Amygdala (tissue), 56 donors: ENCODE results near the gene DOK3.
A peak's percentile ranks its signal among the peaks of the same experiment; 100 is the strongest.

Source experiments
- DNase-seq, 56 donors: peaks; one replicate each; lab custom pipeline; 2025; lab: John Stamatoyannopoulos, UW

The DOK3 gene, protein sequence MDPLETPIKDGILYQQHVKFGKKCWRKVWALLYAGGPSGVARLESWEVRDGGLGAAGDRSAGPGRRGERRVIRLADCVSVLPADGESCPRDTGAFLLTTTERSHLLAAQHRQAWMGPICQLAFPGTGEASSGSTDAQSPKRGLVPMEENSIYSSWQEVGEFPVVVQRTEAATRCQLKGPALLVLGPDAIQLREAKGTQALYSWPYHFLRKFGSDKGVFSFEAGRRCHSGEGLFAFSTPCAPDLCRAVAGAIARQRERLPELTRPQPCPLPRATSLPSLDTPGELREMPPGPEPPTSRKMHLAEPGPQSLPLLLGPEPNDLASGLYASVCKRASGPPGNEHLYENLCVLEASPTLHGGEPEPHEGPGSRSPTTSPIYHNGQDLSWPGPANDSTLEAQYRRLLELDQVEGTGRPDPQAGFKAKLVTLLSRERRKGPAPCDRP

DNA sequence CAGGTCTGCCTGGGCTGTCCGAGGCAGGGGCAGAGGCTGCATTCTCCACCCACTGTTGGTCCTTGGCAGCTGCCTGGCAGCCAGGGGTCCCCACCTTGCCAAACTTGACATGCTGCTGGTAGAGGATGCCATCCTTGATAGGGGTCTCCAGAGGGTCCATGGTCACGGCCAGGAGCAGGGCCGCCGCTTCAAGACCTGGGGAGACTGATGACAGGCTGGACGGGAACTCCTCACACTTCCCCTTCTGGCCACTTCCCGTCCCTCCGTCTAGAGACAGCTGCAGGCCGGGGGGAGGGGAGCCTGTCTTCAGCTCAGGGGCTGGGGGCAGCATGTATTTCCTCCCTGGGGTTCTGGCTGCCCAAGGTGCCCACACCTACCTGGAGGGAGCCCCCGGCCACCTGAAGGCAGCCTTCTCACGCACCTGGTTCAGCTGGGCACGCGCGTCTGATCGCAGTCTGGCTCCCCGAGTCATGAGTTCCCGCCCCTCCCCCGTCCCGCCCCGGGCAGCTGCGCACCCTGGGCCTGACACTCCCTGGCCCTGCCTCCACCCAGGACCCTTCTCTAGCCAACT, at the start of gene DOK3:
Gene DOK3, minus strand, starts transcription at position 446 of the 571 bp plus-strand sequence. Its CDS starts 286 bp downstream, at position 160.
- peak in 2 of 56 donors; percentile 4 to 15 for DNase-seq

DNA sequence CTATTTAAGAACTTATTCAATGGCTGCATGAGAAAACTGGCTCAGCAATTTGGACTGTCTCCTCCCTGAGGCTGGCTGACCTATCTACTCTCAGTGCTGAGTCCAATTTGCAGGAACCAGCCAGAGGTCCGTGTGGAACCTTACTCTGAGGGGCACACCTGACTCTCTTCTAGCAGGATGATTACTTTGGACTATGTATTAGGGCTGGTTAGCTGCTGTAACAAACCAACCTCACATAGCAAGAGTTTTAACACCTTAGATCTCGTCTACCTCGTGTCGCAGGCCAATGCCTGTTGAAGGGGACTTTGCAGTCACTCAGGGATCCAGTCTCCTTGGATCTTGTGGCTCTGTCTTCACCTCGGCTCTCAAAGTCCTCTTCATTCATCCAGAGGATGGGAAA, 48.2 kb upstream of the DOK3 start:
- no peak for DNase-seq

DNA sequence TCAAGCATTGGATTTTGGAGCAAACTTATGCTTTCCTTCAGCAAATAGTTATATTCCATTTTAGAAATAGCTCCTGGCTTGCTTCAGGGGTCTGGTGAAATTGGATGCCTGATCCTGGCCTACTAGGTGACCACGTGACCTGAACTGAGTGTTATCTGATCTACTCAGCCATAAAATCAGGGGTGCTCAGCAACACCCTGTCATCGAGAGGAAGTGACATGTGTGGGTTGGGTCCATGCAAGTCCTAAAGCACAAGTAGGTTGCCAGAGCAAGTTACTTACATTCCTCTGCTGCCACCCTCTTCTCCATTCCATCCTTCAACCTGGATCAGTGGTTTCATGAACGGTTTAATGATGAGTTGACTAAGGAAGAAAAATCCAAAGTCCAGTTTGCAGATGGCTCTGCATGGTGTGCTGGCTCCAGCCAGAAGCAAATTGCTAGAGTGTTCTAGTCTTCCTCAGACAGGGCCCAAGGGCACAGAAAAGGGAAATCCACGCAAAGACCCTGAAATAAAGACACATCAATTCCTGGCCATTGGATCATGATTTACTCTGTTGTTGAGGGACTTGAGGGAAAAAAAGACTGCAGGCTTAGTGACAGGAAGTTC, 47.5 kb upstream of the DOK3 start:
- no peak for DNase-seq

DNA sequence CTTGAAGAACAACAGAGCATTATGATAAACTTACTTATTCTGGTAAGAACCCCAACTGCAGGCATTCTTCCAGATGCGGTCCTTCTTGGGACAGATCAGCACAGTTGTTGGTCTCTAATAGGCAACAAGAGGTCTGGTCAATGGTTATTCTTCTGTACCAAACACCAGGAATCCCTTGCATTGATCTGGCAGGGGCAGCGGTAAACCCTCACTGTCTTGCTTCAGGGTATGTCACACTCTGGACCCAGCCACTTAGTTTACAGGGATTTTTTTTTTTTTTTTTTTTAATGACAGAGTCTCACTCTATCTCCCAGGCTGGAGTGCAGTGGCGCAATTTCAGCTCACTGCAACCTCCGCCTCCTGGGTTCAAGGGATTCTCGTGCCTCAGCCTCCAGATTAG, 46.0 kb upstream of the DOK3 start:
- DNase-seq: no peak

DNA sequence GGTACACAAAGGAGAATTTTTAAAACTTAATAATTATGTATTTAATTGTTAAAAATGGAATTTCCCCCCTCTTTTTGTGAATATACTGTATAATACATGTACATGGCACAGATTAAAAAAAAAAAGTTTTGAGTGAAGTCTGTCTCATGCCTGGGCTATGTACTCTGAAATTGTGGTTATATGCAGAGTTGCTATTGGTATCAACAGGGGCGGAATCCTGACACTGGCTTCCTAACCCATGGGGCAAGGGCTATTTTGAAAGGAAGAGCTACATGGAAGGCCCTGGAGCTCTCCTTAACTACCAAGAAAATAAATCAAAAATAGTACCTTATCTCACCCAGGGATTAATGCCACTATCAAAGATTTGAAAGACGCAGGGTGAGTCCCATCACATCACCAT, 45.6 kb upstream of the DOK3 start:
- no peak for DNase-seq

DNA sequence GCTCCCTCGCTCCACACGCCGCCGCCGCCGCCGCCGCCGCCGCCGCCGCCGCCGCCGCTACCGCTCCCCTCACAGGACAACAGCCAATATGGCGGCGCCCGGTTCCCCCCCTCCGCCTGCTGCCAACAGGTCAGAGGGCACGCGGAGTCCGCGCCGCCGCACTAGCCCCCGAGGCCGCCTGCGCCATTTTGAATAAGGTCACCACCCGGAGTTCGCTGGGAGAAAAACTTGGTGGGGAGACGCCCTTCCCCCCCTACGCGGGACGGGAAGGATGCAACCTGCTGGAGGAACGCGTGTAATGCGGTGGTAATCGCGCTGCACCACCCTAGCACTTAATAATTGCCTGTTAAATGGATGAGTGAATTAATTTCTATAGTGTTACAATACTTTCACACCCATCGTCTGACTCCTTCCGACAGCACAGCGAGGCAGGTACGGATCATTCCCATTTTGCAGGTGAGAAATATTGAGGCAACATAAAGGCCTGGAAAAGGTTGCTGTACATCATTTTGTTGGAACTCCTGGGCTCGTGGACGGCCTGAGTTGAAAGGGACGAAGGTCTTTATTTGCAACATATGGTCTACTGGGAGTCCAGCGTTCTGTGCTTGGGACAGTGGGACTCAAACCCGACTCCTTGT, 45.0 kb upstream of the DOK3 start, which contains the start of gene FAM193B:
Gene FAM193B, minus strand, starts transcription at position 90 of the 638 bp plus-strand sequence. CDS start 105 bp downstream, outside the sequence.
- peak; percentile 19 to 95 (median 88) for DNase-seq

DNA sequence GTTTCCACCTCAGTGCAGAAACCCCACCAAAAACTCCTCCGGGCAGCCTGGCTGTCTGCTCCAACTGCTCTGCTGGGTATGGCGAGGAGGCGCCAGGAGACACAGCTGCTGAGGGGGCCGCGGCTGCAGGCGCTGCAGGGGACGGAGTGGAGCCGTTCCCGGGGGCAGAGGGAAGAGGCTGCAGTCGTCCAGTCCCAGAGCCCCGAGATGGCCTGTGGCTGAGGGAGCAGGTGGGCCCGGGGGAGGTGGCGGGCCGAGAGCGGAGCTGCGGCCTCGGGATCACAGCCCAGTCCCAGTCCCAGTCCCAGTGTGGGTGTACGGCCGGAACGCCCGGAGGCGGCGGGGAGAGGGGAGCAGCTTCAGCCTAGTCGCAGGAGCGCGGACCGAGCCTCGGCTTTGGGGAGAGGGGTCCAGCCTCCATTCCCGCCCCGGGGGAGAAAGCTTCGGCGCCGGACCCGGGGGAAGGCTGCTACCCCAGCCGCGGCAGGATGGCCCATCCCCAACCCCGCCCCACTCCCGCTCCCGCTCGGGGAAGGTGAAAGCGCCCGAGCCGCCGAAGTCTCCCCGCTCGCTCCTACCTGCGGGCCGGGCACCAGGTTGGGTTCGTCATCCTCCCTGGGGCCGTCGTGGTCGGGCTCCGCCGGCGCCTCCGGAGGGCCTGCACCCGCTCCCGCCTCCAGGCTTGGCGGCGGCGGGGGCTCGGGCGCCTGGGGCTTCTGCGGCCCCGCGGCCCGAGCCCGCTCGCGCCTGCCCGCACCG, 44.2 kb upstream of the DOK3 start:
- peak in 22 of 56 donors; percentile 12 to 72 (median 42) for DNase-seq

DNA sequence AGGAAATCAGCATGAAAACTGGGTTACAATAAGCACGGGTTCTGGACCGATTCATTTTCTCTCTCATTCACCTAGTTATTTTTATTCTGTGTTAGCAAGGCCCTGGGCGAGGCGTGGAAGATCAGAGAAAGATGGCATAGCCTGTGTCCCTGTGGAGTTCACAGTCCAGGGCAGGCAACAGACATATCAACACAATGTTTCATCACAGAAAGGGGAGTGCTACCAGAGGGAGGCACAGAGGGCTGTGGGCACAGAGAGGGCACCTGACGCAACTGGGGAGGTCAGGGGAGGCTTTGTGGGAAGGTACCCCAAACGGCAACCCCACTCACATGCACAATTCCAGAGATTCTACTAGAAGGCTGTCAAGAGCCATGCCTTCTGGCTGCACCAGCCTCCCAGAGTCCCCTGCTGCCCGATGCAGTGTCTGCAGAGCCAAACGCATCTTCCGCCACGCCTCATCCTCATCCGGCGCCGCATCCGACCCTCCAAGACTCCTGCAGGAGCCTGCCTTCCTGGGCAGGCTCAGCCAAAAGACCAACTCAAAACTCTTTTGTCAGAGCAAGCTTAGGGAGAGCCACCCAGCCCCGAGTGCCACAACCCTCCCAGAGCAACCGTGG, 43.3 kb upstream of the DOK3 start:
- peak in 12 of 56 donors; percentile 7 to 28 (median 22) for DNase-seq

DNA sequence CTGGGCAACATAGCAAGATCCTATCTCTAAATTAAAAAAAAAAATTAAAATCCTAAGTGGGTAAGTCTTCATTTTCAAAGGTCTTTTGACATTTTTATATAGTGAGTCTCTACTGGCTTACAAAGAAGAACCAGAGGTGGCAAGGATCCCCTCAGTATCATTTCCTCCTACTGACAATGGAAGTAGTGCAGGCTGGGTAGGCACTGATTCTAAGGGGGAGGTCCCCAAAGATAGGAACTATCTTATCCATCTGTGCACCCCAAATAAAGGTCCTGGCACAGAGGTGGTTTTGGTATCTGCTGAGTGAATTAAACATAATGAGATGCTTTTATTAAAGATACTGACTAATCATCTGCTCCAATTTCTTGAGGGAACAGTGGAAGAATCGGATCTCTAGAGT, 40.5 kb upstream of the DOK3 start:
- no peak for DNase-seq

DNA sequence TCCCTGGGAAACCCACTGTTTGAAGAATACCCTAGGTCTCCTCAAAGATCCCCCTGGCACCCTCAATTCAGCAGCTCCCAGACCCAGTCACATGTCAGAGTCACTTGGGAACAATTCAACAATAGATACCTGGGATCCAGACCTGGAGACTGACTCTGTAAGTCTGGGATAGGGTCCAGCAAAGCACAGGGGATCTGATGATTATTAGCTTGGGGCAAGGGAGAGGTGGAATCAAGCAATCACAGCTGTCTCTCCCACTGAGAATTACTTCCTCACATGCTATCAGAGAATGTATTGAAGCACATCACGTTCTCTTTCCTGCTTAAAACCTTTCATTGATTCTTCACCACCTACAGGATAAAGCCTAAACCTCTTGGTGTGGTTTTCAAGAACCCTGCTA, 38.9 kb upstream of the DOK3 start:
- no peak for DNase-seq

DNA sequence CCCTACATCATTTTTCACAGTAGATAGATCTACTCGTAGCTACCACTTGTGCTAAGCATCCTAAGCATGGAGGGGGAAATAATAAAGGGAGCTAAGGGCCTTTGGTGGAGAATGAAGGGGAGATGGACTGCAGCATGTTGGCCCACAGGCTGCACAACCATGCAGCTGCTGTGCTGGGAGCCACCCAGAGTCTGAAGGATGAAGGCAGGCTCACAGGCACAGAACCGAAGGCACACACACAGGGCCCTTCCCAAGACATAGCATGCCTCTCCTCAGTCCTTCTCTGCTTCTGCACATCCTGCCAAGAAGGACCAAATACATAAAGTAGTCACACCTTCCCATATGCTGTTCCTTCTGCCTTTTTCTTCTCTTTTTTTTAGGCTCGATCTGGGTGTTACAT, 38.1 kb upstream of the DOK3 start:
- DNase-seq: no peak

DNA sequence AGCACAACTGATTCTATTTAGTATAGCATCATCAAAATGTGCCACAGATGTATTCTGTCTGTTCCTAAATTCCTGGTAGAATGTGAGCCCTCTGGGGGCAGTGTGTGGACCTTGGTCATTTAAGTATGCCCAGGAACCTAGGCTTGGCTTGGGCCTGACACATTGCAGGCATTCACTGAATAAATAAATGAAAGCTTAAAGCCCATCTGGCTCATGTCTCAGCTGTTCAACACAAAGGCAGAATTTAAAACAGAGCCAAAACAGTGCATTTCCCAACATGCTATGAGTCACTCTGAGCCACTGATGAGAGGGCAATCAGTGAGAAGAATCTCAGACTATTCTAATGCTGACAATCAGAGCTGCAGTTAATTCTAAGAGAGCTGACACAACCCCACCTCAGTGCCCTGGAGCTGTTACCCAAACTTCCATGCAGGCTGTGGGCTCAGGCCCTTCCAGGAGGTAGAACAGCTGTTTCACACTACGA, 36.7 kb upstream of the DOK3 start:
- peak in 14 of 56 donors; percentile 6 to 69 (median 34) for DNase-seq

DNA sequence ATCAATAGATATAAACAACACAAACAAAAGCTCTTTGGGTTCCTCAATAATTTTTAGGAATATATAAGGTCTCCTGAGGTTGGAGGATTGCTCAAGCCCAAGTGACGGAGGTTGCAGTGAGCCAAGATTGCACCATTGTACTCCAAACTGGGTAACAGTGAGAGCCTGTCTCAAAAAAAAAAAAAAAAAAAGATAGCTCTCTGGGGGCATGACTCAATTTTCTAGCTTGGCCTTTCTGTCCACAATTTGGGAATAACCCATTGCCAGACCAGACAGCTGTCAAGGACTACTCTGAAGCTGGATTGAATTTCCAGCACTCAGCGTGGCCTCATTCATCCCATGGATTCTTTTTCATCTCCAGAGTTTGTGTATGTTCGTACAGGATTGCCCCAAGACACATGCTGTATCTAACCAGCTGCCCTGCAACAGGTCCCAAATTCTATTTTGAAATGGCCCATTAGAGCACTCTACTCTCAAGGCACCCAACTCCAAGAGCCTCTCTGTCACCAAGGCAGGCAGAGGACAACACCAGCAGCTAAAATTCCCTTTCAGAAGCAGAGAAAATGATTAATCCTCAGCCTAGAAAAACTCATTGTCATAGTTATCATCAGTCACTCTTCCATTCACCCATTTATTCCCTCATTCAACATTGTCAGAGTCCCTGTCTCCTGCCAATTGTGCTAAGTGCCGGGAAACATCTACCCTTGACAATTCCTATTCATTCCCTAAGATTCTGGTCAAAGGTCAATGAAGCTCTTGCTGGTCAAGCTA, 36.0 kb upstream of the DOK3 start:
- DNase-seq: peak in 1 of 56 donors; percentile 58

DNA sequence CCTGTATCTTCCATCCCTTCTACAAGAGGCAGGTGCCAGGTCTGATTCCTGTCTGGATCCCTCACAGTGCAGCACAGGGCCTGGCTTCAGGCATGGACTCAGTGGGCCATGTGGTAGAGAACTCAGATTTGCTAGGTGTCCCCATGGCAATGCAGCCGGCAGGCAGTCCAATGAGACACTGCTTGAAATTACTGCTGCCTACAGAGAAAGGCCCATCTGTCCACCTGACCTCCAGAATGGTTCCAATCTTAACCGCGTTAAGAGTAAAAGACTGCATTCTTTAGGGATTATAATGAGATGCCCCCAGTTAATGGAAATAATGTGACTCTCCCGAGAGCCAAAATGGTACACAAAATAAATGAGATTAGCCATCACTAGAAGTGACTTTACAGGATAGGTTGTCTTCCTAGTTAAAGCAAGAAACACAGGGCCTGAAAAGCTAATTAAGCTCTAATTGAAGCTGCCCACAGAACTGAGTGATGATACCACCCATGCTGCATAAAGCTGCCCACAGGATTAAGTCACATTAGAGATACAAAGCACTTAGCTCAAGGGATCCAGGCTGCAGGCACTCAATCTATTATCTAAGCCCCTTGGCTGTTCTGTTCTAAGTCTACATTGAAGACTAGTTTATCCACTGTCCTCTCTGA, 33.3 kb upstream of the DOK3 start:
- no peak for DNase-seq

DNA sequence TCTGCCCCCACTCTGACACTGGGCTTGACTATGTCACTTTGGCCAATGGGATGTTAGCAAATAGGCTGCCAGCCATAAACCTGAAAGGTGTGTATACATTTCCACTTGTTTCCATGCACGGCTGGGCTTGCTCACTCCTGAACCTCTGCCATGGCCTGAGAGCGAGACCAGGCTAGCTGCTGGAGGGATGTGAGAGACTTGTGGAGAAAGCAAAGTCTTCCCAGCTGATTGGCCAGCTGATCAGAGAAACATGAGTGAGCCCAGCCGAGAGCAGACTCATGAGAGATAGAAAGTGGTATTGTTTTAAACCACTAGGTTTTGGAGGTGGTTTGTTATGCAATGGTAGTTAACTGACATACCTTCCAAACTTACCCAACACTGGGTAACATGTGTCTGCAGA, 30.8 kb upstream of the DOK3 start:
- DNase-seq: no peak

DNA sequence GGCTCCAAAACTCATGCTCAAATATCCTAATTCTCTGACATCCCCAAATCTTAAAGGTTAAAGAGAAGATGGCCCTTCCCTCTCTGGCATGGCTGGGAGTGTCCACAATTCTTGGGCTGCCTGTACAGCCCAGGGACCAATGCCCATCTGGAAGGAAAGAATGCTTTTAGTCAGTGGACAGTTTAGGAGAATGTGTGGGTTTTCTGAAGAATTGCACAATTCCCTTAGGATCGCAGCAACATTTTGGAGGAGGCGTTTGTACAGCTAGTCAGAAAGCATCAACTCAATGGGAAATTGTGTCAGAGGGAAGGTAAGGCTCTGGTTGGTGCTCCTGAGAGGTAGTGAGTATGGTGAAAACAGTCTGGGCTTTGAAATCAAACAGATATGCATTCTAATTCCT, 29.8 kb upstream of the DOK3 start:
- no peak for DNase-seq

DNA sequence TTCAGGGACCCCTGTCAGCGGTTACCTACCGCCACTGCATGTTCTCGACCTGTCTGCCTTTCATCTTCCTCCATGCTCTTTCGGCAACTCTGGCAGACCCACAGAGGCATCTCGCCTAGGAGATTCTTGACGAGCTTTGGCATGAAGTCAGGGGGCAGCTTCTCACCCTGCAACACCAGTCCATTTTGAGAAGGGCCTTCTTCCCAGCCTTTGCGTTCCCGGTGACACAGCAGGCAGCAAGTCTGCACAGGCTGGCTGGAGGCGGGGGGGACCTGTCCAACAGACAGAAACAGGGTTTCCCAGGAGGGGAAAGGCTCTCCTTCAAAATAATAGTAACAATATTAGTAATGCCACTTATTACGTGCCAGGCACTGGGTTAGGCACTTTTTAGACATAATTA, 29.2 kb upstream of the DOK3 start:
- DNase-seq: no peak
